GM23338 (cell line): ENCODE data around the gene SLIT1. TPM values are rescaled to one million over a fixed set of nuclear protein-coding genes. Genes with fewer than 3 reads are reported as not detected.

ENCODE experiments used
- ATAC-seq: fragments of 200-7000 bp; cut with Tn5 transposase; 3 replicates; pipeline ENCODE4 v1.9.1; 2020
- DNase-seq: peaks from one replicate; pipeline ENCODE4 v3.0.0-alpha.2; 2015; ENCODE audit warnings: low spot score
- H2AFZ ChIP-seq: fragments of 200-600 bp; sonication (generic); 2 replicates; pipeline ENCODE4 v1.8.0; 2016; ENCODE audit warnings: antibody characterized with exemption, mild to moderate bottlenecking, moderate library complexity
- H3F3A ChIP-seq: fragments of 200-600 bp; sonication (generic); replicated peaks from 2 replicates; pipeline ENCODE4 v1.8.0; 2017; ENCODE audit warnings: antibody characterized with exemption, mixed run types, low read depth
- H3K27ac ChIP-seq: fragments of 200-600 bp; sonication (generic); 2 replicates; pipeline ENCODE4 v1.6.1; 2016; ENCODE audit warnings: low read depth
- H3K27me3 ChIP-seq: fragments of 200-600 bp; sonication (generic); 2 replicates; pipeline ENCODE4 v1.8.0; 2016; ENCODE audit warnings: mild to moderate bottlenecking, mixed run types, moderate library complexity; ENCODE audit not compliant: insufficient read depth
- H3K36me3 ChIP-seq: fragments of 200-600 bp; sonication (generic); 2 replicates; pipeline ENCODE4 v1.8.0; 2016; ENCODE audit warnings: mild to moderate bottlenecking; ENCODE audit not compliant: insufficient read depth
- H3K4me1 ChIP-seq: fragments of 200-600 bp; sonication (generic); 2 replicates; pipeline ENCODE4 v1.8.0; 2016; ENCODE audit warnings: mild to moderate bottlenecking, moderate library complexity; ENCODE audit not compliant: insufficient read depth
- H3K4me2 ChIP-seq: fragments of 200-600 bp; sonication (generic); 2 replicates; pipeline ENCODE4 v1.7.1; 2017; ENCODE audit warnings: mixed run types
- H3K4me3 ChIP-seq: fragments of 200-600 bp; sonication (generic); 2 replicates; pipeline ENCODE4 v1.6.1; 2016; ENCODE audit warnings: mixed run types
- H3K79me2 ChIP-seq: fragments of 200-600 bp; sonication (generic); replicated peaks from 2 replicates; pipeline ENCODE4 v1.8.0; 2017; ENCODE audit warnings: mild to moderate bottlenecking; ENCODE audit not compliant: insufficient read depth
- H3K9me2 ChIP-seq: fragments of 200-600 bp; sonication (generic); 2 replicates; pipeline ENCODE4 v1.8.0; 2017; ENCODE audit not compliant: insufficient read depth
- H4K20me1 ChIP-seq: fragments of 200-600 bp; sonication (generic); replicated peaks from 2 replicates; pipeline ENCODE4 v1.8.0; 2017; ENCODE audit warnings: mild to moderate bottlenecking; ENCODE audit not compliant: insufficient read depth
- H3K27ac Mint-ChIP-seq: 2 replicates; pipeline ENCODE4 v1.8.0; 2020; ENCODE audit warnings: inconsistent platforms, mild to moderate bottlenecking, moderate library complexity, mixed read lengths
- H3K27me3 Mint-ChIP-seq: 3 replicates; pipeline ENCODE4 v1.8.0; 2022; ENCODE audit warnings: low read depth, mild to moderate bottlenecking, moderate library complexity, mixed read lengths, inconsistent platforms; ENCODE audit not compliant: insufficient read depth, poor library complexity
- H3K36me3 Mint-ChIP-seq: 3 replicates; pipeline ENCODE4 v1.8.0; 2021; ENCODE audit warnings: low read depth, mild to moderate bottlenecking, inconsistent platforms, moderate library complexity, mixed read lengths
- H3K4me1 Mint-ChIP-seq: 3 replicates; pipeline ENCODE4 v1.8.0; 2020; ENCODE audit warnings: mild to moderate bottlenecking, inconsistent platforms, mixed read lengths
- H3K4me3 Mint-ChIP-seq: 3 replicates; pipeline ENCODE4 v1.8.0; 2021; ENCODE audit warnings: moderate library complexity, mild to moderate bottlenecking, inconsistent platforms, mixed read lengths
- H3K9me3 Mint-ChIP-seq: 3 replicates; pipeline ENCODE4 v1.8.0; 2020; ENCODE audit warnings: moderate library complexity, mild to moderate bottlenecking, inconsistent platforms, mixed read lengths
- CREB1 ChIP-seq: fragments of 250-450 bp; sonication (Bioruptor Pico); IDR thresholded peaks from 2 replicates; pipeline ENCODE4 v1.5.0; 2020; ENCODE audit warnings: low read depth, mild to moderate bottlenecking, moderate library complexity
- EZH2 ChIP-seq: fragments of 200-600 bp; sonication (generic); IDR thresholded peaks from one replicate; pipeline ENCODE4 v1.8.0; 2017; ENCODE audit warnings: antibody characterized with exemption, mild to moderate bottlenecking, low read depth; ENCODE audit not compliant: unreplicated experiment
- EZH2phosphoT487 ChIP-seq: fragments of 200-600 bp; sonication (generic); IDR thresholded peaks from one replicate; pipeline ENCODE4 v1.8.1; 2018; ENCODE audit warnings: antibody characterized with exemption; ENCODE audit not compliant: unreplicated experiment
- POLR2AphosphoS5 ChIP-seq: IDR thresholded peaks from 2 replicates; pipeline ENCODE4 v1.6.1; 2016; ENCODE audit warnings: antibody characterized with exemption, low read depth
- ZNF114 ChIP-seq: fragments of 250-450 bp; sonication (Bioruptor Pico); IDR thresholded peaks from 2 replicates; pipeline ENCODE4 v1.5.0; 2020; ENCODE audit warnings: mild to moderate bottlenecking, moderate library complexity
- polyA plus RNA-seq: library from polyadenylated mRNA; unstranded; fragments of >200 nt; fragmentation: Nextera tagmentation; extraction: Ambion mirVana; gene quantifications from 2 replicates; pipeline ENCODE4 v1.2.1, GENCODE V29; 2016
- total RNA-seq: library from RNA; depleted of rRNA; stranded (reverse); fragments of >200 nt; shearing (Covaris generic); gene quantifications from 2 replicates; pipeline ENCODE4 v1.2.3, GENCODE V29; 2014
- TF ChIP-seq, protein P1 (sequence below): fragments of 250-450 bp; sonication (Bioruptor Pico); IDR thresholded peaks from 2 replicates; pipeline ENCODE4 v1.5.0; 2020; ENCODE audit warnings: mild to moderate bottlenecking, moderate library complexity
- TF ChIP-seq, protein P2 (sequence below), 2 experiments: fragments of 200-600 bp in 1 of 2; sonication (generic) in 1 of 2; conservative IDR thresholded peaks; 2 replicates each; pipeline versions ENCODE4 v1.5.1 to v1.6.1; 2016 to 2017; ENCODE audit warnings: antibody characterized with exemption in 2 of 2, low read depth in 2 of 2, mild to moderate bottlenecking in 2 of 2, moderate library complexity in 1 of 2

Gene SLIT1
- total and polyA plus RNA-seq, 2 experiments from 2014 or later, result 0.76 to 1.7 TPM

DNA sequence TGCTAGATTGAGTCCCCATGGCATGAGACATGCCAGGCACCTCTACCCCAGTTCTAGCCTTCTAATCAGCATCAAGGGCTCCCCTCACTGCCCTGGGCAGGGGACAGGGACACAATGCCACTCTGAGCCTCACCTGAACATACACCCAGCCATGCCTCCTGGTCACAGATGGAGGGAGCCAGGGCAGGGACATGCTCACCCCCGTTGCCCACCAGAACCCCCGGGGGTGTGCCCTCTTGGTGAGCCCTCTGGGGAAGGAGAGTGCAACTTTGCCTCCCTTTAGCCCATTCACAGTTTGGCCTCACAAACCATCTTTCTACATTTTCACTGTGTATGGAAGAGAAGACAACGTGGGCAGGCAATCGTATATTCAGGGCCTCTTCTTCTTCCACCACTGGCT is 186.4 kb downstream of the SLIT1 start (continued):
- TF ChIP-seq, protein P1, sequence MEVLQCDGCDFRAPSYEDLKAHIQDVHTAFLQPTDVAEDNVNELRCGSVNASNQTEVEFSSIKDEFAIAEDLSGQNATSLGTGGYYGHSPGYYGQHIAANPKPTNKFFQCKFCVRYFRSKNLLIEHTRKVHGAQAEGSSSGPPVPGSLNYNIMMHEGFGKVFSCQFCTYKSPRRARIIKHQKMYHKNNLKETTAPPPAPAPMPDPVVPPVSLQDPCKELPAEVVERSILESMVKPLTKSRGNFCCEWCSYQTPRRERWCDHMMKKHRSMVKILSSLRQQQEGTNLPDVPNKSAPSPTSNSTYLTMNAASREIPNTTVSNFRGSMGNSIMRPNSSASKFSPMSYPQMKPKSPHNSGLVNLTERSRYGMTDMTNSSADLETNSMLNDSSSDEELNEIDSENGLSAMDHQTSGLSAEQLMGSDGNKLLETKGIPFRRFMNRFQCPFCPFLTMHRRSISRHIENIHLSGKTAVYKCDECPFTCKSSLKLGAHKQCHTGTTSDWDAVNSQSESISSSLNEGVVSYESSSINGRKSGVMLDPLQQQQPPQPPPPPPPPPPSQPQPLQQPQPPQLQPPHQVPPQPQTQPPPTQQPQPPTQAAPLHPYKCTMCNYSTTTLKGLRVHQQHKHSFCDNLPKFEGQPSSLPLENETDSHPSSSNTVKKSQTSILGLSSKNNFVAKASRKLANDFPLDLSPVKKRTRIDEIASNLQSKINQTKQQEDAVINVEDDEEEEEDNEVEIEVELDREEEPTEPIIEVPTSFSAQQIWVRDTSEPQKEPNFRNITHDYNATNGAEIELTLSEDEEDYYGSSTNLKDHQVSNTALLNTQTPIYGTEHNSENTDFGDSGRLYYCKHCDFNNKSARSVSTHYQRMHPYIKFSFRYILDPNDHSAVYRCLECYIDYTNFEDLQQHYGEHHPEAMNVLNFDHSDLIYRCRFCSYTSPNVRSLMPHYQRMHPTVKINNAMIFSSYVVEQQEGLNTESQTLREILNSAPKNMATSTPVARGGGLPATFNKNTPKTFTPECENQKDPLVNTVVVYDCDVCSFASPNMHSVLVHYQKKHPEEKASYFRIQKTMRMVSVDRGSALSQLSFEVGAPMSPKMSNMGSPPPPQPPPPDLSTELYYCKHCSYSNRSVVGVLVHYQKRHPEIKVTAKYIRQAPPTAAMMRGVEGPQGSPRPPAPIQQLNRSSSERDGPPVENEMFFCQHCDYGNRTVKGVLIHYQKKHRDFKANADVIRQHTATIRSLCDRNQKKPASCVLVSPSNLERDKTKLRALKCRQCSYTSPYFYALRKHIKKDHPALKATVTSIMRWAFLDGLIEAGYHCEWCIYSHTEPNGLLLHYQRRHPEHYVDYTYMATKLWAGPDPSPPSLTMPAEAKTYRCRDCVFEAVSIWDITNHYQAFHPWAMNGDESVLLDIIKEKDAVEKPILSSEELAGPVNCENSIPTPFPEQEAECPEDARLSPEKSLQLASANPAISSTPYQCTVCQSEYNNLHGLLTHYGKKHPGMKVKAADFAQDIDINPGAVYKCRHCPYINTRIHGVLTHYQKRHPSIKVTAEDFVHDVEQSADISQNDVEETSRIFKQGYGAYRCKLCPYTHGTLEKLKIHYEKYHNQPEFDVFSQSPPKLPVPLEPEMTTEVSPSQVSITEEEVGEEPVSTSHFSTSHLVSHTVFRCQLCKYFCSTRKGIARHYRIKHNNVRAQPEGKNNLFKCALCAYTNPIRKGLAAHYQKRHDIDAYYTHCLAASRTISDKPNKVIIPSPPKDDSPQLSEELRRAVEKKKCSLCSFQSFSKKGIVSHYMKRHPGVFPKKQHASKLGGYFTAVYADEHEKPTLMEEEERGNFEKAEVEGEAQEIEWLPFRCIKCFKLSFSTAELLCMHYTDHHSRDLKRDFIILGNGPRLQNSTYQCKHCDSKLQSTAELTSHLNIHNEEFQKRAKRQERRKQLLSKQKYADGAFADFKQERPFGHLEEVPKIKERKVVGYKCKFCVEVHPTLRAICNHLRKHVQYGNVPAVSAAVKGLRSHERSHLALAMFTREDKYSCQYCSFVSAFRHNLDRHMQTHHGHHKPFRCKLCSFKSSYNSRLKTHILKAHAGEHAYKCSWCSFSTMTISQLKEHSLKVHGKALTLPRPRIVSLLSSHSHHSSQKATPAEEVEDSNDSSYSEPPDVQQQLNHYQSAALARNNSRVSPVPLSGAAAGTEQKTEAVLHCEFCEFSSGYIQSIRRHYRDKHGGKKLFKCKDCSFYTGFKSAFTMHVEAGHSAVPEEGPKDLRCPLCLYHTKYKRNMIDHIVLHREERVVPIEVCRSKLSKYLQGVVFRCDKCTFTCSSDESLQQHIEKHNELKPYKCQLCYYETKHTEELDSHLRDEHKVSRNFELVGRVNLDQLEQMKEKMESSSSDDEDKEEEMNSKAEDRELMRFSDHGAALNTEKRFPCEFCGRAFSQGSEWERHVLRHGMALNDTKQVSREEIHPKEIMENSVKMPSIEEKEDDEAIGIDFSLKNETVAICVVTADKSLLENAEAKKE (CRISPR knock-in tag), result no peak
- no peak for TF ChIP-seq EZH2phosphoT487
- TF ChIP-seq POLR2AphosphoS5, result no peak
- TF ChIP-seq, protein P2, sequence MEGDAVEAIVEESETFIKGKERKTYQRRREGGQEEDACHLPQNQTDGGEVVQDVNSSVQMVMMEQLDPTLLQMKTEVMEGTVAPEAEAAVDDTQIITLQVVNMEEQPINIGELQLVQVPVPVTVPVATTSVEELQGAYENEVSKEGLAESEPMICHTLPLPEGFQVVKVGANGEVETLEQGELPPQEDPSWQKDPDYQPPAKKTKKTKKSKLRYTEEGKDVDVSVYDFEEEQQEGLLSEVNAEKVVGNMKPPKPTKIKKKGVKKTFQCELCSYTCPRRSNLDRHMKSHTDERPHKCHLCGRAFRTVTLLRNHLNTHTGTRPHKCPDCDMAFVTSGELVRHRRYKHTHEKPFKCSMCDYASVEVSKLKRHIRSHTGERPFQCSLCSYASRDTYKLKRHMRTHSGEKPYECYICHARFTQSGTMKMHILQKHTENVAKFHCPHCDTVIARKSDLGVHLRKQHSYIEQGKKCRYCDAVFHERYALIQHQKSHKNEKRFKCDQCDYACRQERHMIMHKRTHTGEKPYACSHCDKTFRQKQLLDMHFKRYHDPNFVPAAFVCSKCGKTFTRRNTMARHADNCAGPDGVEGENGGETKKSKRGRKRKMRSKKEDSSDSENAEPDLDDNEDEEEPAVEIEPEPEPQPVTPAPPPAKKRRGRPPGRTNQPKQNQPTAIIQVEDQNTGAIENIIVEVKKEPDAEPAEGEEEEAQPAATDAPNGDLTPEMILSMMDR (conservative IDR thresholded peaks at IDR 0.05; ENCODE audit: low read depth in 2 of 2), result no peak
- no peak for TF ChIP-seq ZNF114 (CRISPR knock-in tag)

DNA sequence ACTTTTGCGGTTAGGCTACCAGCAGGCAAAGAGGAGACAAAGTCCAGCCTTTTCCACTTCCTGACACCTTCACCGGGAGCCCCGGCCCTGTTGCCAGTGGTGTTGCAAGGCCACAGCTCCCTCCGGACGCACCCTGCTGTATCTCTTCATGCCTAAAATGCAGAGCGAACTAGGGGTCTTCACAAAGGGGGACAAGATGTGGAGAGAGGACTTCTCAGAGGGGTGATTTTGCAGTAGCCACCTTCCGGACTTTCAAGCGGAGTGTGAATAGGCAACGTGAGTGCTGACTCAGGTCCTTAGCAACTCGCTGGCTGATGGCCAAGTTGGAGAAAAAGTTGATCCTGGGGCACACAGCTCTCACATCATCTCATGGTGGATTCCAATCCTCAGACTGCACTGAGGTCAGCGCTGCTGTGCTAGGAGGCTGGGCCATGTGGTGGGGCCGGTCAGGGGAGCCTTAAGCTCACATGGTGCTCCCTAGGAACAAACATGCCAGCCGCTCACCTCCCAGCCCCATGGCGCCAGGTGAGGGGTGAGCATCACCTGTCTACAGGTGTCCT is 187.3 kb downstream of the SLIT1 start:
- H3K4me1 ChIP-seq, result no peaks in the 10 kb centered on the region
- H3F3A ChIP-seq, result no peaks in the 10 kb centered on the region
- H4K20me1 ChIP-seq, result no peaks in the 10 kb centered on the region
- DNase-seq (no peak), ATAC-seq (no peak)
- peaks cover 4% of the 10 kb centered on the region for H3K27me3 Mint-ChIP-seq
- H3K4me3 Mint-ChIP-seq, result no peak overlapping the region
- H3K36me3 Mint-ChIP-seq, result no peaks in the 10 kb centered on the region
- H3K27ac ChIP-seq, result no peak overlapping the region
- H3K79me2 ChIP-seq, result no peaks in the 10 kb centered on the region
- no peaks in the 10 kb centered on the region for H3K9me3 Mint-ChIP-seq
- H3K4me1 Mint-ChIP-seq, result no peaks in the 10 kb centered on the region
- no peak overlapping the region for H3K4me2 ChIP-seq
- no peaks in the 10 kb centered on the region for H3K9me2 ChIP-seq
- no peak overlapping the region for H2AFZ ChIP-seq
- no peak overlapping the region for H3K4me3 ChIP-seq
- no peak overlapping the region for H3K27ac Mint-ChIP-seq
- no peaks in the 10 kb centered on the region for H3K27me3 ChIP-seq
- no peaks in the 10 kb centered on the region for H3K36me3 ChIP-seq
- TF ChIP-seq, protein P1 (CRISPR knock-in tag), result no peak
- no peak for TF ChIP-seq CREB1 (CRISPR knock-in tag)
- no peak for TF ChIP-seq EZH2
